GM19372 (cell line): ENCODE measurements around the gene CHST11.

ENCODE experiments used
- ATAC-seq: cut with Tn5 transposase; IDR thresholded peaks from one replicate; pipeline ENCODE4 v1.9.1; 2021; ENCODE audit warnings: mild to moderate bottlenecking, low read depth, moderate library complexity; ENCODE audit not compliant: unreplicated experiment

CHST11 gene

GRCh38 chr12:104681012-104681690 lies 224.4 kb downstream of the CHST11 start:
- ATAC-seq: no peak

GRCh38 chr12:104682790-104683279 lies 226.1 kb downstream of the CHST11 start:
- ATAC-seq: peak; percentile 50

- ATAC-seq: no peak
Measured at GRCh38 chr12:104683831-104684503, 227.2 kb downstream of the CHST11 start.

- ATAC-seq: no peak
Measured at GRCh38 chr12:104684884-104685283, 228.1 kb downstream of the CHST11 start.

GRCh38 chr12:104685366-104685765 lies 228.6 kb downstream of the CHST11 start:
- no peak for ATAC-seq

- ATAC-seq: no peak
Measured at GRCh38 chr12:104686196-104686595, 229.4 kb downstream of the CHST11 start.

GRCh38 chr12:104687823-104688573 lies 231.2 kb downstream of the CHST11 start:
- ATAC-seq: no peak

- ATAC-seq: no peak
Measured at GRCh38 chr12:104689635-104690034, 232.9 kb downstream of the CHST11 start.

- peak; percentile 57 for ATAC-seq
Measured at GRCh38 chr12:104691721-104692556, 235.2 kb downstream of the CHST11 start.

GRCh38 chr12:104692557-104693218 lies 235.9 kb downstream of the CHST11 start:
- ATAC-seq: no peak

GRCh38 chr12:104693493-104693892 lies 236.7 kb downstream of the CHST11 start:
- no peak for ATAC-seq

- ATAC-seq: no peak
Measured at GRCh38 chr12:104694161-104694560, 237.4 kb downstream of the CHST11 start.

- ATAC-seq: no peak
Measured at GRCh38 chr12:104694711-104695110, 238.0 kb downstream of the CHST11 start.

GRCh38 chr12:104695453-104696148 lies 238.9 kb downstream of the CHST11 start:
- ATAC-seq: no peak

GRCh38 chr12:104697186-104697585 lies 240.4 kb downstream of the CHST11 start:
- ATAC-seq: no peak

- no peak for ATAC-seq
Measured at GRCh38 chr12:104698871-104699270, 242.1 kb downstream of the CHST11 start.

GRCh38 chr12:104699489-104700190 lies 242.9 kb downstream of the CHST11 start:
- no peak for ATAC-seq

- ATAC-seq: no peak
Measured at GRCh38 chr12:104700324-104700723, 243.6 kb downstream of the CHST11 start.

GRCh38 chr12:104701301-104701700 lies 244.6 kb downstream of the CHST11 start:
- ATAC-seq: no peak
